SK-N-SH treated with all-trans-retinoic acid at 6 μM for 48 hours (cell line): ENCODE measurements around the gene CELF4.

Source experiments
- ATAC-seq: fragments of 200-7000 bp; cut with Tn5 transposase; 3 replicates; pipeline ENCODE4 v1.9.1; 2020; ENCODE audit warnings: mild to moderate bottlenecking, moderate library complexity
- ARNTL ChIP-seq: fragments of 450-650 bp; formaldehyde crosslinking; IDR thresholded peaks from 2 replicates; pipeline ENCODE4 v1.5.0; 2020; ENCODE audit warnings: low read depth, mild to moderate bottlenecking, moderate library complexity, borderline replicate concordance
- BACH2 ChIP-seq: fragments of 250-450 bp; sonication (Bioruptor Pico); IDR thresholded peaks from 2 replicates; pipeline ENCODE4 v1.9.0; 2021; ENCODE audit warnings: mild to moderate bottlenecking, borderline replicate concordance
- CSDC2 ChIP-seq: fragments of 250-450 bp; sonication (Bioruptor Pico); IDR thresholded peaks from 2 replicates; pipeline ENCODE4 v1.5.0; 2020; ENCODE audit warnings: mild to moderate bottlenecking, moderate library complexity
- ESRRG ChIP-seq: fragments of 250-450 bp; sonication (Bioruptor Pico); IDR thresholded peaks from 2 replicates; pipeline ENCODE4 v1.6.1; 2021; ENCODE audit warnings: mild to moderate bottlenecking
- ISL1 ChIP-seq: fragments of 250-450 bp; sonication (Bioruptor Pico); IDR thresholded peaks from 2 replicates; pipeline ENCODE4 v2.1.2; 2022; ENCODE audit warnings: mild to moderate bottlenecking, moderate library complexity
- OSR1 ChIP-seq: fragments of 250-450 bp; sonication (Bioruptor Pico); IDR thresholded peaks from 2 replicates; pipeline ENCODE4 v1.8.0; 2022; ENCODE audit warnings: moderate library complexity, mild to moderate bottlenecking, inconsistent platforms
- PPARA ChIP-seq: fragments of 250-450 bp; sonication (Bioruptor Pico); IDR thresholded peaks from 2 replicates; pipeline ENCODE4 v1.5.0; 2020; ENCODE audit warnings: mild to moderate bottlenecking, borderline replicate concordance
- RARB ChIP-seq: fragments of 250-450 bp; sonication (Bioruptor Pico); IDR thresholded peaks from 2 replicates; pipeline ENCODE4 v1.8.0; 2021; ENCODE audit warnings: mild to moderate bottlenecking, moderate library complexity
- SNAI2 ChIP-seq: fragments of 250-450 bp; sonication (Bioruptor Pico); IDR thresholded peaks from 2 replicates; pipeline ENCODE4 v1.5.0; 2020; ENCODE audit warnings: mild to moderate bottlenecking, moderate library complexity
- TCF4 ChIP-seq: fragments of 250-450 bp; sonication (Bioruptor Pico); IDR thresholded peaks from 2 replicates; pipeline ENCODE4 v1.8.0; 2021; ENCODE audit warnings: mild to moderate bottlenecking, moderate library complexity, borderline replicate concordance
- TOX ChIP-seq: fragments of 250-450 bp; sonication (Bioruptor Pico); IDR thresholded peaks from 2 replicates; pipeline ENCODE4 v1.8.0; 2021; ENCODE audit warnings: mild to moderate bottlenecking, moderate library complexity, borderline replicate concordance
- ZC3H10 ChIP-seq: fragments of 250-450 bp; sonication (Bioruptor Pico); IDR thresholded peaks from 2 replicates; pipeline ENCODE4 v1.5.1; 2021; ENCODE audit warnings: mild to moderate bottlenecking, moderate library complexity
- ZFP3 ChIP-seq: fragments of 250-450 bp; sonication (Bioruptor Pico); IDR thresholded peaks from 2 replicates; pipeline ENCODE4 v1.5.0; 2020; ENCODE audit warnings: mild to moderate bottlenecking, moderate library complexity
- ZFP30 ChIP-seq: fragments of 450-650 bp; formaldehyde crosslinking; IDR thresholded peaks from 2 replicates; pipeline ENCODE4 v1.5.0; 2022; ENCODE audit warnings: mild to moderate bottlenecking, moderate library complexity
- ZNF565 ChIP-seq: fragments of 450-650 bp; formaldehyde crosslinking; conservative IDR thresholded peaks from 2 replicates; pipeline ENCODE4 v1.5.0; 2020; ENCODE audit warnings: low read depth, mild to moderate bottlenecking, moderate library complexity
- ZNF70 ChIP-seq: fragments of 450-650 bp; formaldehyde crosslinking; IDR thresholded peaks from 2 replicates; pipeline ENCODE4 v1.5.0; 2020; ENCODE audit warnings: mild to moderate bottlenecking, moderate library complexity
- TF ChIP-seq, protein P1 (sequence below): fragments of 250-450 bp; sonication (Bioruptor Pico); IDR thresholded peaks from 2 replicates; pipeline ENCODE4 v1.8.0; 2021; ENCODE audit warnings: low read depth, mild to moderate bottlenecking, moderate library complexity, borderline replicate concordance
- TF ChIP-seq, protein P2 (sequence below): fragments of 250-450 bp; sonication (Bioruptor Pico); IDR thresholded peaks from 2 replicates; pipeline ENCODE4 v1.5.0; 2020; ENCODE audit warnings: mild to moderate bottlenecking, moderate library complexity
- TF ChIP-seq, protein P3 (sequence below): fragments of 250-450 bp; sonication (Bioruptor Pico); IDR thresholded peaks from 2 replicates; pipeline ENCODE4 v1.5.1; 2020; ENCODE audit warnings: low read depth, mild to moderate bottlenecking, moderate library complexity
- TF ChIP-seq, protein P4 (sequence below): fragments of 250-450 bp; sonication (Bioruptor Pico); IDR thresholded peaks from 2 replicates; pipeline ENCODE4 v1.5.1; 2021; ENCODE audit warnings: mild to moderate bottlenecking, moderate library complexity

CELF4 gene

DNA sequence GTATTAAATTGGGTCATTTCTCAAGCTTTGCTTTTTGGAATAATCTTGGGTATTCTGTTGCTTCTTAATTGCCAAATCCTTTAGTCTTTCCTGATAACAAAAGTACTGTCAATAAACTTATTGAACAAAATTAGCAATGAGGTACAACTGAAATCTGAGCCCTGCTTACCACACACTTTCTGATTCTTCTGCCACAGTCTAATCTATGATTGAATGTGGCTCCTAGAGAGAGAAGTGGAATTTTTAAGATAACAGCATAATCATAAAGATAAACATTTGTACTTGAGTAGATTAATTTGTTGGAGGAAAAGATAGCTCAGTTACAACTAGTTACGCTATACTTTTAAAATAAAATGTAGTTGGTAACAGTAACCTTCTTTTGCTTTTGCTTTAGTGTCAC lies 354.8 kb downstream of the CELF4 start:
- no peak for ATAC-seq
- no peak for TF ChIP-seq ARNTL (CRISPR knock-in tag)
- no peak for TF ChIP-seq BACH2 (CRISPR knock-in tag)
- no peak for TF ChIP-seq PPARA (CRISPR knock-in tag)
- no peak for TF ChIP-seq TCF4 (CRISPR knock-in tag)
- no peak for TF ChIP-seq ISL1 (CRISPR knock-in tag)
- TF ChIP-seq ZFP3 (CRISPR knock-in tag) = no peak
- no peak for TF ChIP-seq TOX (CRISPR knock-in tag)
- no peak for TF ChIP-seq OSR1 (CRISPR knock-in tag)
- TF ChIP-seq, protein P1, sequence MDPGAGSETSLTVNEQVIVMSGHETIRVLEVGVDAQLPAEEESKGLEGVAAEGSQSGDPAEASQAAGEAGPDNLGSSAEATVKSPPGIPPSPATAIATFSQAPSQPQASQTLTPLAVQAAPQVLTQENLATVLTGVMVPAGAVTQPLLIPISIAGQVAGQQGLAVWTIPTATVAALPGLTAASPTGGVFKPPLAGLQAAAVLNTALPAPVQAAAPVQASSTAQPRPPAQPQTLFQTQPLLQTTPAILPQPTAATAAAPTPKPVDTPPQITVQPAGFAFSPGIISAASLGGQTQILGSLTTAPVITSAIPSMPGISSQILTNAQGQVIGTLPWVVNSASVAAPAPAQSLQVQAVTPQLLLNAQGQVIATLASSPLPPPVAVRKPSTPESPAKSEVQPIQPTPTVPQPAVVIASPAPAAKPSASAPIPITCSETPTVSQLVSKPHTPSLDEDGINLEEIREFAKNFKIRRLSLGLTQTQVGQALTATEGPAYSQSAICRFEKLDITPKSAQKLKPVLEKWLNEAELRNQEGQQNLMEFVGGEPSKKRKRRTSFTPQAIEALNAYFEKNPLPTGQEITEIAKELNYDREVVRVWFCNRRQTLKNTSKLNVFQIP (CRISPR knock-in tag) = no peak
- TF ChIP-seq ZNF565 = no peak
- TF ChIP-seq, protein P2, sequence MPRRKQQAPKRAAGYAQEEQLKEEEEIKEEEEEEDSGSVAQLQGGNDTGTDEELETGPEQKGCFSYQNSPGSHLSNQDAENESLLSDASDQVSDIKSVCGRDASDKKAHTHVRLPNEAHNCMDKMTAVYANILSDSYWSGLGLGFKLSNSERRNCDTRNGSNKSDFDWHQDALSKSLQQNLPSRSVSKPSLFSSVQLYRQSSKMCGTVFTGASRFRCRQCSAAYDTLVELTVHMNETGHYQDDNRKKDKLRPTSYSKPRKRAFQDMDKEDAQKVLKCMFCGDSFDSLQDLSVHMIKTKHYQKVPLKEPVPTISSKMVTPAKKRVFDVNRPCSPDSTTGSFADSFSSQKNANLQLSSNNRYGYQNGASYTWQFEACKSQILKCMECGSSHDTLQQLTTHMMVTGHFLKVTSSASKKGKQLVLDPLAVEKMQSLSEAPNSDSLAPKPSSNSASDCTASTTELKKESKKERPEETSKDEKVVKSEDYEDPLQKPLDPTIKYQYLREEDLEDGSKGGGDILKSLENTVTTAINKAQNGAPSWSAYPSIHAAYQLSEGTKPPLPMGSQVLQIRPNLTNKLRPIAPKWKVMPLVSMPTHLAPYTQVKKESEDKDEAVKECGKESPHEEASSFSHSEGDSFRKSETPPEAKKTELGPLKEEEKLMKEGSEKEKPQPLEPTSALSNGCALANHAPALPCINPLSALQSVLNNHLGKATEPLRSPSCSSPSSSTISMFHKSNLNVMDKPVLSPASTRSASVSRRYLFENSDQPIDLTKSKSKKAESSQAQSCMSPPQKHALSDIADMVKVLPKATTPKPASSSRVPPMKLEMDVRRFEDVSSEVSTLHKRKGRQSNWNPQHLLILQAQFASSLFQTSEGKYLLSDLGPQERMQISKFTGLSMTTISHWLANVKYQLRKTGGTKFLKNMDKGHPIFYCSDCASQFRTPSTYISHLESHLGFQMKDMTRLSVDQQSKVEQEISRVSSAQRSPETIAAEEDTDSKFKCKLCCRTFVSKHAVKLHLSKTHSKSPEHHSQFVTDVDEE (CRISPR knock-in tag) = no peak
- no peak for TF ChIP-seq ZFP30 (CRISPR knock-in tag)
- TF ChIP-seq CSDC2 (CRISPR knock-in tag) = no peak
- TF ChIP-seq ESRRG (CRISPR knock-in tag) = no peak
- TF ChIP-seq, protein P3, sequence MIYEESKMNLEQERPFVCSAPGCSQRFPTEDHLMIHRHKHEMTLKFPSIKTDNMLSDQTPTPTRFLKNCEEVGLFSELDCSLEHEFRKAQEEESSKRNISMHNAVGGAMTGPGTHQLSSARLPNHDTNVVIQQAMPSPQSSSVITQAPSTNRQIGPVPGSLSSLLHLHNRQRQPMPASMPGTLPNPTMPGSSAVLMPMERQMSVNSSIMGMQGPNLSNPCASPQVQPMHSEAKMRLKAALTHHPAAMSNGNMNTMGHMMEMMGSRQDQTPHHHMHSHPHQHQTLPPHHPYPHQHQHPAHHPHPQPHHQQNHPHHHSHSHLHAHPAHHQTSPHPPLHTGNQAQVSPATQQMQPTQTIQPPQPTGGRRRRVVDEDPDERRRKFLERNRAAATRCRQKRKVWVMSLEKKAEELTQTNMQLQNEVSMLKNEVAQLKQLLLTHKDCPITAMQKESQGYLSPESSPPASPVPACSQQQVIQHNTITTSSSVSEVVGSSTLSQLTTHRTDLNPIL (CRISPR knock-in tag) = no peak
- no peak for TF ChIP-seq SNAI2 (CRISPR knock-in tag)
- no peak for TF ChIP-seq RARB (CRISPR knock-in tag)
- no peak for TF ChIP-seq ZNF70 (CRISPR knock-in tag)
- TF ChIP-seq ZC3H10 (CRISPR knock-in tag) = no peak

DNA sequence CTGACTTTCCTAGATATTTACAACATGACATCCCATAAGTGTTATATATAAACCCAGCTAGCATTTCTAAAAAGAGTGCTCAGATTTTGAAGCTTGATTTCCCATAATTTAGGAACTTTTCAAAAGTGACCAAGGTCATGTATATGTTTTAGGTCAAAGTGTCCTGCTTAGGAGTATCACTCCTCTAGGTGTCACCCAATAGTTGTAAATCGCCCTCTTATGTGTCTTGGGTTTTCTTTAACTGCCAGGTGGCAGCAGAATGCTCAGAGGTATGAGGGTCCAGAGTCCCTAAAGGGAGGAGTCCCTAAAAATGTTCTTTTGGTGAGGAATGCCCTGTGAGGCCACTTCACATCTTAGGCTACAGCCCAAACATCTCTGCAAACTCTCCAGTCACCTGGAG lies 358.3 kb downstream of the CELF4 start:
- no peak for ATAC-seq
- TF ChIP-seq, protein P2 (CRISPR knock-in tag) = no peak
- no peak for TF ChIP-seq ZC3H10 (CRISPR knock-in tag)
- TF ChIP-seq, protein P4, sequence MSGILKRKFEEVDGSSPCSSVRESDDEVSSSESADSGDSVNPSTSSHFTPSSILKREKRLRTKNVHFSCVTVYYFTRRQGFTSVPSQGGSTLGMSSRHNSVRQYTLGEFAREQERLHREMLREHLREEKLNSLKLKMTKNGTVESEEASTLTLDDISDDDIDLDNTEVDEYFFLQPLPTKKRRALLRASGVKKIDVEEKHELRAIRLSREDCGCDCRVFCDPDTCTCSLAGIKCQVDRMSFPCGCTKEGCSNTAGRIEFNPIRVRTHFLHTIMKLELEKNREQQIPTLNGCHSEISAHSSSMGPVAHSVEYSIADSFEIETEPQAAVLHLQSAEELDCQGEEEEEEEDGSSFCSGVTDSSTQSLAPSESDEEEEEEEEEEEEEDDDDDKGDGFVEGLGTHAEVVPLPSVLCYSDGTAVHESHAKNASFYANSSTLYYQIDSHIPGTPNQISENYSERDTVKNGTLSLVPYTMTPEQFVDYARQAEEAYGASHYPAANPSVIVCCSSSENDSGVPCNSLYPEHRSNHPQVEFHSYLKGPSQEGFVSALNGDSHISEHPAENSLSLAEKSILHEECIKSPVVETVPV (CRISPR knock-in tag) = no peak
- no peak for TF ChIP-seq PPARA (CRISPR knock-in tag)
- no peak for TF ChIP-seq RARB (CRISPR knock-in tag)
- TF ChIP-seq, protein P1 (CRISPR knock-in tag) = no peak
- TF ChIP-seq SNAI2 (CRISPR knock-in tag) = no peak
- no peak for TF ChIP-seq OSR1 (CRISPR knock-in tag)
- no peak for TF ChIP-seq TOX (CRISPR knock-in tag)
- no peak for TF ChIP-seq ZFP3 (CRISPR knock-in tag)
- no peak for TF ChIP-seq BACH2 (CRISPR knock-in tag)
- no peak for TF ChIP-seq ZNF565
